Esophagus muscularis mucosa (tissue), 4 donors: ENCODE measurements around the gene HGS. TPM values are rescaled to one million over a fixed set of nuclear protein-coding genes. Genes with fewer than 3 reads are reported as not detected.

ENCODE experiments used
- DNase-seq: peaks from one replicate; pipeline ENCODE4 v3.0.0-alpha.2; 2017; ENCODE audit errors: extremely low spot score
- H3K27ac ChIP-seq, 4 donors: fragments of 200-600 bp; sonication (generic); replicated peaks in 1 of 4; 1 replicate in 3 of 4; 2 replicates in 1 of 4; pipeline ENCODE4 v1.5.1; 2016 to 2019; ENCODE audit warnings: mild to moderate bottlenecking in 1 of 4
- H3K27me3 ChIP-seq, 4 donors: fragments of 200-600 bp; sonication (generic); one replicate each; pipeline versions ENCODE4 v1.5.1 to v1.6.0; 2016 to 2019
- H3K36me3 ChIP-seq, 4 donors: fragments of 200-600 bp; sonication (generic); one replicate each; pipeline ENCODE4 v1.5.1; 2016 to 2019
- H3K4me1 ChIP-seq, 4 donors: fragments of 200-600 bp; sonication (generic); one replicate each; pipeline ENCODE4 v1.5.1; 2016 to 2019
- H3K4me3 ChIP-seq, 4 donors: fragments of 200-600 bp; sonication (generic); 1 replicate in 2 of 4; 2 replicates in 2 of 4; pipeline ENCODE4 v1.5.1; 2016 to 2019; ENCODE audit warnings: mild to moderate bottlenecking in 4 of 4, moderate library complexity in 1 of 4
- H3K9me3 ChIP-seq, 4 donors: fragments of 200-600 bp; sonication (generic); 1 replicate in 3 of 4; 2 replicates in 1 of 4; pipeline ENCODE4 v1.5.1; 2016 to 2019
- CTCF ChIP-seq, 3 experiments: fragments of 200-600 bp in 2 of 3; fragments of 450-650 bp in 1 of 3; sonication (generic) in 2 of 3; IDR thresholded peaks; one replicate each; pipeline ENCODE4 v1.5.1; 2017 to 2019; ENCODE audit warnings: antibody characterized with exemption in 3 of 3, mild to moderate bottlenecking in 2 of 3, moderate library complexity in 1 of 3
- EP300 ChIP-seq: sonication (generic); formaldehyde crosslinking; IDR thresholded peaks from one replicate; pipeline ENCODE4 v1.6.1; 2017; ENCODE audit warnings: antibody characterized with exemption
- POLR2A ChIP-seq: fragments of 450-650 bp; IDR thresholded peaks from one replicate; pipeline ENCODE4 v1.6.1; 2017; ENCODE audit warnings: antibody characterized with exemption, moderate library complexity, mild to moderate bottlenecking, low read depth
- POLR2AphosphoS5 ChIP-seq, 2 donors: sonication (generic); formaldehyde crosslinking; IDR thresholded peaks; one replicate each; pipeline ENCODE4 v1.6.1; 2017; ENCODE audit warnings: antibody characterized with exemption in 2 of 2
- WGBS: methylation state at CpG from one replicate; pipeline ENCODE4 v1.1.5; 2018; 5-methylcytosine and 5-hydroxymethylcytosine counted together
- intact Hi-C: fragments of 100-400 bp; cut with DNase I; formaldehyde crosslinking; loops from one replicate; pipeline ENCODE4 v1.15.1; 2023
- total RNA-seq, 4 donors: library from RNA; depleted of rRNA; stranded (reverse); fragments of >200 nt; gene quantifications; one replicate each; pipeline versions ENCODE4 v1.1.0 to v1.2.1, GENCODE V29; 2016

Gene HGS
- total RNA-seq, 4 donors from 2014 or later: 47.8 to 99.1 (median 65.5) TPM

GRCh38 chr17:81701288-81702071, 17.7 kb downstream of the HGS start:
- 81% methylated on average over 18 of the region's 23 CpGs for WGBS
- Histone ChIP-seq H3K27me3 (no peaks in the 10 kb centered on the region), H3K4me1 (peaks cover 34 to 41% (median 38%) of the 10 kb centered on the region in 4 donors), H3K36me3 (peaks cover 26 to 76% (median 72%) of the 10 kb centered on the region in 4 donors), H3K27ac (peak overlapping the region in 3 of 4 donors; percentile 89 to 97 (median 96)), H3K9me3 (no peaks in the 10 kb centered on the region), H3K4me3 (peak overlapping the region; percentile 67 to 87 (median 78))
- intact Hi-C loops: no loop called here
- TF ChIP-seq CTCF (IDR thresholded peaks at IDR 0.05): no peak
- no peak for TF ChIP-seq EP300
- no peak for TF ChIP-seq POLR2A
- TF ChIP-seq POLR2AphosphoS5 (IDR thresholded peaks at IDR 0.05): no peak
- no peak for DNase-seq

GRCh38 chr17:81702934-81703746, 19.3 kb downstream of the HGS start, which contains the start of gene MRPL12:
MRPL12 (plus strand) TSS chr17:81703367; CDS start chr17:81703502, 135 bp downstream.
- TF ChIP-seq EP300: no peak
- TF ChIP-seq POLR2A: peak; percentile 83
- peak; percentile 97 to 100 for TF ChIP-seq POLR2AphosphoS5 (IDR thresholded peaks at IDR 0.05)
- TF ChIP-seq CTCF (IDR thresholded peaks at IDR 0.05): peak; percentile 19 to 38 (median 33)
- 0% methylated on average over 21 of the region's 102 CpGs for WGBS
- intact Hi-C loops: no loop called here

GRCh38 chr17:81703747-81704654, 20.2 kb downstream of the HGS start:
- Histone ChIP-seq H3K4me3 (peak overlapping the region; percentile 67 to 87 (median 78)), H3K4me1 (peaks cover 34 to 39% (median 36%) of the 10 kb centered on the region in 4 donors), H3K9me3 (no peaks in the 10 kb centered on the region), H3K27me3 (no peaks in the 10 kb centered on the region), H3K36me3 (peaks cover 16 to 69% (median 64%) of the 10 kb centered on the region in 4 donors), H3K27ac (peak overlapping the region; percentile 86 to 97 (median 92))
- TF ChIP-seq POLR2AphosphoS5 (IDR thresholded peaks at IDR 0.05) (no peak), EP300 (no peak), CTCF (IDR thresholded peaks at IDR 0.05) (no peak), POLR2A (no peak)
- DNase-seq: no peak
- intact Hi-C loops: no loop called here
- WGBS: 54% methylated on average over 7 of the region's 27 CpGs

More at GRCh38 chr17:81702934-81703746, 19.3 kb downstream of the HGS start, which contains the start of gene MRPL12:
- peak; percentile 97 for DNase-seq
- peak within 1 kb of the TSS; percentile 67 to 87 (median 78) for H3K4me3 ChIP-seq
- peaks cover 34 to 39% (median 36%) of the 10 kb centered on the region in 4 donors for H3K4me1 ChIP-seq
- peaks cover 20 to 76% (median 71%) of the 10 kb centered on the region in 4 donors for H3K36me3 ChIP-seq
- H3K9me3 ChIP-seq: no peaks in the 10 kb centered on the region
- H3K27me3 ChIP-seq: no peaks in the 10 kb centered on the region
- peak within 1 kb of the TSS; percentile 86 to 97 (median 92) for H3K27ac ChIP-seq

- H3K4me1 ChIP-seq: peaks cover 39 to 44% (median 39%) of the 10 kb centered on the region in 4 donors
- no peak for DNase-seq
- H3K4me3 ChIP-seq: no peak overlapping the region
- no peak for TF ChIP-seq POLR2AphosphoS5 (IDR thresholded peaks at IDR 0.05)
- TF ChIP-seq EP300: no peak
- no peak for TF ChIP-seq CTCF (IDR thresholded peaks at IDR 0.05)
- no peak for TF ChIP-seq POLR2A
- no peaks in the 10 kb centered on the region for H3K9me3 ChIP-seq
- H3K27ac ChIP-seq: no peak overlapping the region
- peaks cover 0 to 3% (median 0%) of the 10 kb centered on the region in 4 donors for H3K27me3 ChIP-seq
- intact Hi-C loops: no loop called here
- WGBS: 92% methylated on average over 30 of the region's 30 CpGs
- H3K36me3 ChIP-seq: peaks cover 12 to 53% (median 48%) of the 10 kb centered on the region in 4 donors
These were observed 21.9 kb downstream of the HGS start for GRCh38 chr17:81705518-81706231.
